Tibial artery (tissue), 4 donors: ENCODE results near the gene ASZ1.

Experiments
- DNase-seq, 2 donors: peaks; one replicate each; pipeline ENCODE4 v3.0.0-alpha.2; 2019
- H3K27ac ChIP-seq, 2 donors: fragments of 200-600 bp; sonication (generic) in 1 of 2; 1 replicate in 1 of 2; 2 replicates in 1 of 2; pipeline ENCODE4 v1.5.1; 2018 to 2019; ENCODE audit warnings: mild to moderate bottlenecking in 1 of 2
- H3K27me3 ChIP-seq, 2 donors: fragments of 200-600 bp; sonication (generic) in 1 of 2; one replicate each; pipeline versions ENCODE4 v1.5.1 to v1.6.0; 2016 to 2019
- H3K36me3 ChIP-seq, 3 donors: fragments of 200-600 bp; sonication (generic) in 2 of 3; one replicate each; pipeline ENCODE4 v1.5.1; 2016 to 2019; ENCODE audit warnings: mild to moderate bottlenecking in 2 of 3
- H3K4me1 ChIP-seq, 4 donors: fragments of 200-600 bp; sonication (generic) in 2 of 4; 1 replicate in 3 of 4; 2 replicates in 1 of 4; pipeline ENCODE4 v1.5.1; 2016 to 2019
- H3K4me3 ChIP-seq, 2 donors: fragments of 200-600 bp; sonication (generic) in 1 of 2; 1 replicate in 1 of 2; 2 replicates in 1 of 2; pipeline ENCODE4 v1.5.1; 2018 to 2019; ENCODE audit warnings: mild to moderate bottlenecking in 2 of 2
- H3K9me3 ChIP-seq, 3 donors: fragments of 200-600 bp; sonication (generic) in 1 of 3; one replicate each; pipeline ENCODE4 v1.5.1; 2016 to 2019
- CTCF ChIP-seq, 2 experiments: fragments of 200-600 bp in 1 of 2; fragments of 450-650 bp in 1 of 2; IDR thresholded peaks; one replicate each; pipeline ENCODE4 v1.5.1; 2017 to 2019; ENCODE audit warnings: antibody characterized with exemption in 2 of 2, mild to moderate bottlenecking in 1 of 2, moderate library complexity in 1 of 2
- intact Hi-C: fragments of 100-400 bp; cut with DNase I; formaldehyde crosslinking; loops from one replicate; pipeline ENCODE4 v1.15.0; 2023; ENCODE audit warnings: low total_unique reads

The ASZ1 gene

GRCh38 chr7:117401293-117402002 is 25.8 kb downstream of the ASZ1 start:
- intact Hi-C loops = loop anchor here (5.0 kb wide), 1 partner anchor 316 kb away; no protein-coding TSS in a partner anchor
- no peak for DNase-seq
- Histone ChIP-seq H3K9me3 (no peaks in the 10 kb centered on the region), H3K27ac (no peak overlapping the region), H3K36me3 (no peaks in the 10 kb centered on the region), H3K4me1 (no peaks in the 10 kb centered on the region), H3K27me3 (no peaks in the 10 kb centered on the region), H3K4me3 (no peak overlapping the region)
- no peak for TF ChIP-seq CTCF (IDR thresholded peaks at IDR 0.05)

DNA sequence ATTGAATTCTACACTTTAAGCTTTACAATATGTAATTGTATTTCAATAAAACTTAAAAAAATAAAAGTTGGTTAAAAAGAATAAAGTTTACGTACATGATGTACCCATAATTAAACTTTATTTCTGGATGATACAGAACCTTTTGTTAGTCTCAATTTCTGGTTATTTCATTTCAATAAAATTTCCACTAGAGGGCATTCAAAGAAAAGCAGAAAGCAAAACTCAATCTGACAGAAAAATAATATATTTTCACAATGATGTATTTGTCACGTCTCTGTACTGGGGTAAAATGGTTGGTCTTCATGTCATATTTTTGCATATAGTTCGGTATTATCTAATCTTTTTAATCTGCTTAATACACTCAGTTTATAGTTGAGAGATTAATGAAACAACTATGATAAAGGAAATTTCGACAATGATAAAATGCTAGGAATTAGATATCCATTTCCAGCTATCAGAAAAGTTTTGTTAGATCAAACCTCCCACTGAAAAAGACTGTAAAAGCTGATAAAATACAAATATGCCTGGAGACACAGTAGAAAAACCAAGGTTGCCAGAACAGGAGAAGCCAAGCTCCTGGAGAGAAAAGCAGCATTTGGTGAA is 27.4 kb downstream of the ASZ1 start:
- Histone ChIP-seq H3K27me3 (no peaks in the 10 kb centered on the region), H3K36me3 (no peaks in the 10 kb centered on the region), H3K9me3 (no peaks in the 10 kb centered on the region), H3K4me1 (peaks cover 0 to 15% (median 0%) of the 10 kb centered on the region in 4 donors), H3K4me3 (no peak overlapping the region), H3K27ac (no peak overlapping the region)
- no peak for DNase-seq
- TF ChIP-seq CTCF (IDR thresholded peaks at IDR 0.05) = peak; percentile 22 to 27
- intact Hi-C loops = loop anchor here (5.0 kb wide), 2 partner anchors 317 to 473 kb away; no protein-coding TSS in a partner anchor

GRCh38 chr7:117395743-117396142 is 31.6 kb downstream of the ASZ1 start:
- no peak for DNase-seq
- TF ChIP-seq CTCF (IDR thresholded peaks at IDR 0.05) = no peak
- Histone ChIP-seq H3K4me3 (no peak overlapping the region), H3K4me1 (peaks cover 0 to 18% (median 0%) of the 10 kb centered on the region in 4 donors), H3K9me3 (no peaks in the 10 kb centered on the region), H3K27ac (no peak overlapping the region), H3K36me3 (no peaks in the 10 kb centered on the region), H3K27me3 (no peaks in the 10 kb centered on the region)
- intact Hi-C loops = loop anchor here (5.0 kb wide), 1 partner anchor 468 kb away; no protein-coding TSS in a partner anchor

GRCh38 chr7:117393781-117394180 is 33.5 kb downstream of the ASZ1 start:
- Histone ChIP-seq H3K9me3 (peaks cover 0 to 4% (median 0%) of the 10 kb centered on the region in 3 donors), H3K36me3 (no peaks in the 10 kb centered on the region), H3K4me1 (peaks cover 0 to 18% (median 0%) of the 10 kb centered on the region in 4 donors), H3K4me3 (no peak overlapping the region), H3K27ac (no peak overlapping the region), H3K27me3 (no peaks in the 10 kb centered on the region)
- no peak for DNase-seq
- TF ChIP-seq CTCF (IDR thresholded peaks at IDR 0.05) = no peak
- intact Hi-C loops = no loop called here

GRCh38 chr7:117389871-117390270 is 37.4 kb downstream of the ASZ1 start:
- no peaks in the 10 kb centered on the region for H3K36me3 ChIP-seq
- intact Hi-C loops = no loop called here

More at GRCh38 chr7:117389871-117390270, 37.4 kb downstream of the ASZ1 start:
- DNase-seq = no peak
- peaks cover 0 to 4% (median 4%) of the 10 kb centered on the region in 3 donors for H3K9me3 ChIP-seq
- no peak overlapping the region for H3K27ac ChIP-seq
- no peaks in the 10 kb centered on the region for H3K27me3 ChIP-seq
- peaks cover 0 to 2% (median 0%) of the 10 kb centered on the region in 4 donors for H3K4me1 ChIP-seq
- H3K4me3 ChIP-seq = no peak overlapping the region
- no peak for TF ChIP-seq CTCF (IDR thresholded peaks at IDR 0.05)
